Osteocyte (in vitro differentiated cells): ENCODE results near the gene APELA. TPM values are rescaled to one million over a fixed set of nuclear protein-coding genes. Genes with fewer than 3 reads are reported as not detected.

ENCODE experiments used
- DNase-seq: peaks from one replicate; pipeline ENCODE4 v3.0.0; 2021; ENCODE audit warnings: mixed read lengths; ENCODE audit not compliant: unreplicated experiment; ENCODE audit errors: extremely low spot score
- H3K27ac Mint-ChIP-seq: one replicate; pipeline ENCODE4 v1.8.0; 2021; ENCODE audit warnings: mild to moderate bottlenecking, mixed read lengths; ENCODE audit not compliant: unreplicated experiment
- H3K27me3 Mint-ChIP-seq: one replicate; pipeline ENCODE4 v1.8.0; 2021; ENCODE audit warnings: mixed read lengths; ENCODE audit not compliant: unreplicated experiment
- H3K36me3 Mint-ChIP-seq: one replicate; pipeline ENCODE4 v1.8.0; 2021; ENCODE audit warnings: mixed read lengths; ENCODE audit not compliant: unreplicated experiment
- H3K4me1 Mint-ChIP-seq: one replicate; pipeline ENCODE4 v1.8.0; 2021; ENCODE audit warnings: mixed read lengths; ENCODE audit not compliant: unreplicated experiment
- H3K4me3 Mint-ChIP-seq: one replicate; pipeline ENCODE4 v1.8.0; 2021; ENCODE audit warnings: mild to moderate bottlenecking, moderate library complexity, mixed read lengths; ENCODE audit not compliant: unreplicated experiment
- H3K9me3 Mint-ChIP-seq: one replicate; pipeline ENCODE4 v1.8.0; 2021; ENCODE audit warnings: mixed read lengths; ENCODE audit not compliant: unreplicated experiment
- total RNA-seq: library from RNA; stranded (reverse); gene quantifications from 2 replicates; pipeline ENCODE4 v1.2.1, GENCODE V29; 2021
- TF ChIP-seq, protein P1 (sequence below): fragments of 200-600 bp; sonication (generic); IDR thresholded peaks from 2 replicates; pipeline ENCODE4 v1.5.0; 2021; ENCODE audit warnings: antibody characterized with exemption, mild to moderate bottlenecking, moderate library complexity

Gene APELA
- total RNA-seq, 1 donor from 2014 or later = not detected

DNA sequence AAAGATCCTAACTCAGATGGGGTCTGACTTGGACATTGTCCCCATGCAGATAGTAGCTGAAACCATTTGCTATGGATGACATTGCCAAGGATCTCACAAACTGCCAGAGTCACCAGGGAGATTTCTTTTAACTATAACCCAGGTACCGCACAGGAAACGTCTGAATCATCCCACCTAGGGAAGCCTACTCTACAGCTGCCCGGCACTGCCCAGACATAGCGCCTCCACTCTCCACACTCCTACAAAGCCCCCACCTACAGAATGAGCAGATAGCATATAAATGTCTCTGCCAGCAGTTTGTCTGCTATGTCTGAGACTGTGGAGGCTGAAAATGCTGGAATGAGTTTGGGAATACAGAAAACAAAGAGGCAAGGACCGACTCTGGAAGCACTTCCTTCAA lies 68.2 kb downstream of the APELA start:
- Mint-ChIP-seq H3K9me3 (no peaks in the 10 kb centered on the region), H3K27ac (no peak overlapping the region), H3K27me3 (peaks cover 34% of the 10 kb centered on the region), H3K36me3 (no peaks in the 10 kb centered on the region), H3K4me1 (no peaks in the 10 kb centered on the region), H3K4me3 (no peak overlapping the region)
- TF ChIP-seq, protein P1, sequence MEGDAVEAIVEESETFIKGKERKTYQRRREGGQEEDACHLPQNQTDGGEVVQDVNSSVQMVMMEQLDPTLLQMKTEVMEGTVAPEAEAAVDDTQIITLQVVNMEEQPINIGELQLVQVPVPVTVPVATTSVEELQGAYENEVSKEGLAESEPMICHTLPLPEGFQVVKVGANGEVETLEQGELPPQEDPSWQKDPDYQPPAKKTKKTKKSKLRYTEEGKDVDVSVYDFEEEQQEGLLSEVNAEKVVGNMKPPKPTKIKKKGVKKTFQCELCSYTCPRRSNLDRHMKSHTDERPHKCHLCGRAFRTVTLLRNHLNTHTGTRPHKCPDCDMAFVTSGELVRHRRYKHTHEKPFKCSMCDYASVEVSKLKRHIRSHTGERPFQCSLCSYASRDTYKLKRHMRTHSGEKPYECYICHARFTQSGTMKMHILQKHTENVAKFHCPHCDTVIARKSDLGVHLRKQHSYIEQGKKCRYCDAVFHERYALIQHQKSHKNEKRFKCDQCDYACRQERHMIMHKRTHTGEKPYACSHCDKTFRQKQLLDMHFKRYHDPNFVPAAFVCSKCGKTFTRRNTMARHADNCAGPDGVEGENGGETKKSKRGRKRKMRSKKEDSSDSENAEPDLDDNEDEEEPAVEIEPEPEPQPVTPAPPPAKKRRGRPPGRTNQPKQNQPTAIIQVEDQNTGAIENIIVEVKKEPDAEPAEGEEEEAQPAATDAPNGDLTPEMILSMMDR = no peak
- DNase-seq = no peak

DNA sequence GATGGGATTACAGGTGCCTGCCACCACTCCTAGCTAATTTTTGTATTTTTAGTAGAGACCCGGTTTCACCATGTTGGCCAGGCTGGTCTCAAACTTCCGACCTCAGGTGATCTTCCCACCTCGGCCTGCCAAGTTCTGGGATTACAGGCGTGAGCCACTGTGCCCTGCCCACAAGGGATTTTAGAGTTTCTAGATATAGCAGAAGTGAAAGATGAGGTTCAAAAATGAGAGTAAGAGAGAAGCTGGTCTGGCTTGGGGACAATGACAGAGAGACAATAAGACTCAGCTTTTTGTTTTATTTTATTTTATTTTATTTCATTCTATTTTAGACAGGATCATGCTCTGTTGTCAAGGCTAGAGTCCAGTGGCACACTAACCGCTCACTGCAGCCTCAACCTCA lies 69.8 kb downstream of the APELA start:
- H3K27me3 Mint-ChIP-seq = peaks cover 45% of the 10 kb centered on the region
- H3K27ac Mint-ChIP-seq = no peak overlapping the region
- TF ChIP-seq, protein P1 = no peak
- H3K4me1 Mint-ChIP-seq = no peaks in the 10 kb centered on the region
- no peaks in the 10 kb centered on the region for H3K9me3 Mint-ChIP-seq
- no peak for DNase-seq
- H3K36me3 Mint-ChIP-seq = no peaks in the 10 kb centered on the region
- H3K4me3 Mint-ChIP-seq = no peak overlapping the region

Other genes starting within 250 kb of the APELA start
- gene SMIM31, start 123.0 kb upstream of the APELA start, total RNA-seq = not detected in 2 replicates
- not detected in 2 replicates for gene TRIM61, start 100.5 kb downstream of the APELA start, total RNA-seq
- gene TRIM60, start 154.8 kb downstream of the APELA start, total RNA-seq = not detected in 2 replicates
- not detected in 2 replicates for gene TRIM75, start 176.7 kb downstream of the APELA start, total RNA-seq
- 17.6 and 23.3 TPM in 2 replicates for gene TMEM192, start 235.7 kb downstream of the APELA start, total RNA-seq